GM12873 (cell line): Measurements from ENCODE around the gene SPAG9.

Source experiments
- CTCF ChIP-seq: IDR thresholded peaks from 2 replicates; pipeline ENCODE4 v1.5.1; 2012; ENCODE audit warnings: low read depth, mild to moderate bottlenecking, moderate library complexity, low read length, control low read depth; ENCODE audit not compliant: insufficient read depth; ENCODE audit errors: missing control alignments

SPAG9 gene

GRCh38 chr17:50973557-50974494, 146.8 kb downstream of the SPAG9 start:
- no peak for TF ChIP-seq CTCF

GRCh38 chr17:50972577-50972976, 148.1 kb downstream of the SPAG9 start:
- TF ChIP-seq CTCF: no peak

GRCh38 chr17:50967795-50968194, 152.9 kb downstream of the SPAG9 start:
- no peak for TF ChIP-seq CTCF

GRCh38 chr17:50966163-50966666, 154.5 kb downstream of the SPAG9 start:
- no peak for TF ChIP-seq CTCF

GRCh38 chr17:50963139-50963538, 157.5 kb downstream of the SPAG9 start:
- no peak for TF ChIP-seq CTCF

GRCh38 chr17:50961282-50962220, 159.1 kb downstream of the SPAG9 start:
- TF ChIP-seq CTCF: no peak

- no peak for TF ChIP-seq CTCF
These were observed 161.3 kb downstream of the SPAG9 start for GRCh38 chr17:50959341-50959740.
